HG03280 (cell line): ENCODE measurements around the gene FAM162A.

Experiments used
- ATAC-seq: cut with Tn5 transposase; IDR thresholded peaks from one replicate; pipeline ENCODE4 v1.9.1; 2021; ENCODE audit warnings: mild to moderate bottlenecking, moderate library complexity; ENCODE audit not compliant: unreplicated experiment

The FAM162A gene, protein sequence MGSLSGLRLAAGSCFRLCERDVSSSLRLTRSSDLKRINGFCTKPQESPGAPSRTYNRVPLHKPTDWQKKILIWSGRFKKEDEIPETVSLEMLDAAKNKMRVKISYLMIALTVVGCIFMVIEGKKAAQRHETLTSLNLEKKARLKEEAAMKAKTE

DNA sequence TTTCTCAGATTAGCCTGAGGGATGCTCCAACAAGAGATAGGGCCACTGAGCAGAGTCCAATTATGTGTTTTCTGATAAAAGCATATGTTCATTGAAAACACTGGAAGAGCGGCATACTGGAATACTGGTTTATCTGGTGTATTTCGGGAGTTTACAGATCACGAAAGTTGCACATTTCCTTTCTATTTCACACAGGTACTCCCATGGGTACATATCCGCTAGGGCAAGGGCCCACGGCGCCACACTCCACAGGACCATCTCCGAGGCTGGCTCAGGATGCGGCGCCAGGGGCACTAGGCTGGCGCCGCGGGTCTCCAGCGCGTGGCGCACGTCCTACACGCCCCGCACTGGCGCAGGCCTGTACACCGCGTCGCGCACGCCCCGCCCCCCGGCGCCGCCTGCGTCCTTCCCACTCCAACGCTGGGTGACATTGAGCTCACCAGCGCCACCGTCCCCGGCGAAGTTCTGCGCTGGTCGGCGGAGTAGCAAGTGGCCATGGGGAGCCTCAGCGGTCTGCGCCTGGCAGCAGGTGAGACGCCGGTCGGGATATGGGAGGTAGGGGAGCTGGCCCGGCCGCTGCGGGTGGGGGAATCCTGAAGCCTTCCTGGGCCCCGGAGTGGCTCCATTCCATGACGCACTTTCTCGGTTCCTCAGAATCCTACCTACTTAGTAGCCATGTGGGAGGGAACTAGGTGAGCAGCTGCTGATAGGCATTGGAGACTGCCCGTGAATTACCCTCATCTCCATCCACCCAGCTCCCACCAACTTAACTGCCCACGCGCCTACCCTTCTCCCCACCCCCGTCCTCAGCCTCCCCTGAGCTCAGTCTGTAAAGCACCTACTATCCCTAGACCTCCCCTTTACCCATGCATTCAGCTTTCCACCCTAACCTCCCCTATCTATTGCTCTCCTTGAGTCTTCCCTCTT is at the start of gene FAM162A:
Gene FAM162A (plus strand): TSS at position 412 of the 927 bp plus-strand sequence. CDS start 84 bp downstream, at position 496.
- peak; percentile 94 for ATAC-seq

DNA sequence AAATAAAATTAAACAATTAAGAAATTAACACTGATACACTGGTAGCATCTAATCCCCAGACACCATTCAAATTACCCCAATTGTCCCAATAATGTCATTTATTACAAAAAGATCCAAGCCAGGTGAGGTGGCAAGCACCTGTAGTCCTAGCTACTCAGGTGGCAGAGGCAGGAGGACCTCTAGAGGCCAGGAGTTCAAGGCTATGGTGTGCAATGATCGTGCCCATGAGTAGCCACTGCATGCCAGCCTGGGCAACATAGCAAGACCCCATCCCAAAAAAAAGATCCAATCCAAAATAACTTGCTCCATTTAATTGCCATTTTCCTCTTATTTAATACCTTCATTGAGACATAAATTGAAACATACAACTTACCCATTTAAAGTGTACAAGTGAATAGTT is 41.2 kb upstream of the FAM162A start:
- ATAC-seq, result no peak

DNA sequence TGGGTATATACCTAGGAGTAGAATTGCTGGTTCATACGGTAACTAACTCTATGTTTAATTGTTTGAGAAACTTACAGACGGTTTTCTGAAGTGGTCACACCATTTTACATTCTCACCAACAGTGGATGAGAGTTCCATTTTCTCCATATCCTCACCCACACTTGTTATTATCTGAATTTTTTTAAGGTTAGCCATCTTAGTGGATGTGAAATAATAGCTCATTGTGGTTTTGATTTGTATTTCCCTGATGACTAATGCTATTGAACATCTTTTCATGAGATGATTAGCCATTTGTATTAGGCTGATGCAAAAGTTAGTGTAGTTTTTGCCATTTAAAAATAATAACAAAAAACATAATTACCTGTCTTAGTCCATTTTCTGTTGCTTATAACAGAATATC is 40.3 kb upstream of the FAM162A start:
- no peak for ATAC-seq

- no peak for ATAC-seq
Measured at GRCh38 chr3:122349171-122349570, 34.8 kb upstream of the FAM162A start.

GRCh38 chr3:122350814-122351418 is 33.1 kb upstream of the FAM162A start:
- ATAC-seq, result no peak

DNA sequence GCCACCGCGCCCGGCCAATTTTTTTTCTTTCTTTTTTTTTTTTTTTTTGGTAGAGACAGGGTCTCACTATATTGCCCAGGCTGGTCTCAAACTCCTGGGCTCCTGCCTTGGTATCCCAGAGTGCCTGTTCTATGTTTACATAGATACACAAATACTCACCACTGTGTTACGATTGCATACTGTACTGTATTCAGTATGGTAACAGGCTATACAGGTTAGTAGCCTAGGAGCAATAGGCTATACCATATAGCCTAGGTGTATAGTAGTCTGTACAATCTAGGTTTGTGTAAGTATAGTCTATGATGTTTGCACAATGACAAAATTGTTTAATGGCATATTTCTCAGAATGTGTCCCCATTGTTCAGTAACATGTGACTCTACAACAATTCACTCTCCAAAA is 32.4 kb upstream of the FAM162A start:
- ATAC-seq, result no peak

DNA sequence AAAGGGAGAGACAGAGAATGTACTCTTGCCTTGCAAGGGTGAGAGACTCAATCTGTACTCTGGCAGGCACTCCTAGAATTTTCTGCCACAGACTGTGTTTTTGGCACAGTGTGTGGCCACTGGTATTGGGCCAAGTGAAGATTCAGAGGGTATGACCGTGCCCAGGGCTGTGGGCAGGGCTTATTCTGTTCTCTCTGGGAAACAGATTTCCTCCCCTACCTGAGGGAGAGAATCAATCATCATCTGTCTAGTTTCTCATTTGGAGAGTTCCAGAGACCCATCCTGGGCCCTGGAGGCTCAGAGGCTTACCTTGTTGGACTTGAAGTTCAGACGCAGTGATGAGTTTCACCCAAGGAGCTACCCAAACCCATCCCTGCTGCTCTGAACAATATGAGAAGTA is 30.8 kb upstream of the FAM162A start:
- ATAC-seq, result no peak

DNA sequence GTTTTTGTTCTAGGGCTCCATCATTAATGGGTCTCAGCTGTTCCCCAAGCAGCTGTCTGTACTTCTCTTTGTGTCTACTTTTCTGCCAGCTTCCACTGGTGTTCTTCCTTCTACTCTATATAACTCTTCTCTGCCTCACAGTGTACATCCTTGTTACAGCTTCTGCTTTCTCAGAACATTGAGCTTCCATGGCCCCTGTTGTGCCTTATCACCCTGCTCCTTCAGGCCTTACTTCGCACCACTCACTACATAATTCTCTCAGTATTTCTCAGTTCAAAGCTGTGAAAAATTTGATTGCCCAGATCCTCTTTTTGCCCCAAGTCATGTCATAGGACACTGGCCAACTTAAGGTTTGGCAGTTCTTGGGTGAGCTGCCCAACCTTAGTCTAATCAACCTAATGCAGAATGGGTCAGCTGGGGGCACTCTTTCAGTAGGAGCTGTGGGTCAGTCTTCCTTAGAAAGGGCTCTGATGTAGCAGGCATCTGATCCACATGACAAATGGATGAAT is 30.0 kb upstream of the FAM162A start:
- ATAC-seq, result no peak

- no peak for ATAC-seq
Measured at GRCh38 chr3:122355612-122356011, 28.4 kb upstream of the FAM162A start.

GRCh38 chr3:122356402-122356801 is 27.6 kb upstream of the FAM162A start:
- no peak for ATAC-seq

DNA sequence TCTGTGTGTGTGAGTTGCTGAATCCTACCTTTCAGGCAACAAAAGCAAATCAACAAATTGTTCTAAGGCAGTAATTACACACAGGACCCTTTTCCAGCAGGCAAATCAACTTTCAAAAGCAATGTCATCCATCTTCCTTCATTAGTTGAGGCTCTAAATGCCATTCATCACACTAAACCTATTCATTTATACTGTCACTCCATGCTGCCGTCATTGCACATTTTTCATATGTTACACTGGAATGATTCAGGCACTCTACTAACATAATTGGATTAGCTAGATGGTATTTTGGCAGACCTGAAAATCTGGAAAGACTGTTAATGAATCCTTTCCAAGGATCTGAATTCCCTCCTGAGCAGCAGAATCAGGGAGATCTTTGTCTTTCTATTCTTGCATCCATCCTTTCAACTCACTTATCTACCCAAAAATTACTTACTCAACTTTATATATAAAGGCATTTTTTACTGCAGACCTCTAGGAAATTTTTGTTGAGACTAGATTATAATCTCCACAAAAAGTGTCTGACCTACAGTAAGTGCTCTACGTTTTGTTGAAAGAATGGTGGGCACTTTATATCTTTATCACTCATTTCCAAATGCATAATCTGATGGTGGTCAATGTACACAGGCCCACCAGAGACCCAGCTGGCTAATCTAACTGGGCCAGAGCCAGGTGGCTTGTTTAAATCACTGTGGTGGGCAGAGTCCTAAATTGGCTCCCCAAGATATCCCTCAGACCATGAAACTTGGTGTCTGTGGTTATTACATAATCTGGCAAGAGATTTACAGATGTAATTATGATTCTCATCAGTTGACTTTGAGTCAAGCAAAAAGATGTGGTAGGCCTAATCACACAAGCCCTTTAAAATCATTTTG is 25.9 kb upstream of the FAM162A start:
- no peak for ATAC-seq

- ATAC-seq, result no peak
Measured at GRCh38 chr3:122358703-122359032, 25.3 kb upstream of the FAM162A start.

DNA sequence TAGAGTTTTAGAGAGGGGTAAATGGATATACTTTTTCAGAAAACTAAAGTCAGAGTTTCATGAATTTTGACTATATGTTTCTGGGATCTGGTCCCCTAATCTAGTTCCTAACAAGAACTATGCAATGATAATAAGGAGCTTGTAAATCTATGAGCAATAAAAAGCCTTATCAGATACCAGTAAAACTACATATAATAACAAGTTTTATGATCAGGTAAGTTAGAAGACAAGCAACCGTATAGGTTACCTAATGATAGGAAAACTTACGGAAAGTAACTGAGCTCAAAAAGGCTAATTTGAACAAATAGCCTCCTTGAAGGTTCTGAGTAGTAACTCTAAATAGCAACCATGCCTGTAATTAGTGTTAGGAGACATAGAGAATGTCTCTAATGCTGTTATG is 22.0 kb upstream of the FAM162A start:
- ATAC-seq, result no peak

- no peak for ATAC-seq
Measured at GRCh38 chr3:122364490-122364889, 19.5 kb upstream of the FAM162A start.

GRCh38 chr3:122365073-122365472 is 18.9 kb upstream of the FAM162A start:
- ATAC-seq, result peak; percentile 34

GRCh38 chr3:122365582-122366378 is 18.2 kb upstream of the FAM162A start:
- peak; percentile 73 for ATAC-seq

- ATAC-seq, result no peak
Measured at GRCh38 chr3:122366379-122366749, 17.6 kb upstream of the FAM162A start.

DNA sequence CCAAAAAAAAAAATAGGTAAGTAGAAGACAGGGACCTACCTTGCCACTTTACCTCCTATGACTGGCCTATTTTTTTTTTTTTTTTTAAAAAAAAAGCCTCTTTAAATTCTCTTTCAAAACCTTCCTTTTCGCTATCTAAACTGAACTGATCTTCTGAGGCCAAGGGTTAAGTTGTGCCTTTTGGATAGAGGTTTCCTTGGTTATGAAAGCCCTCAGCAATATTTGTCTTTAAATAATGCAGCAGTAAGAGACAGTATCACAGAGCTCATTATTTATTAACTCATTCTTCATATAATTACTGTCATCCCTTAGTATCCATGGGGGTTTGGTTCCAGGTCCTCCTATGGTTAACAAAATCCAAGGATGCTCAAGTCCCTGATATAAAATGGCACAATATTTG is 9.9 kb upstream of the FAM162A start:
- ATAC-seq, result no peak

DNA sequence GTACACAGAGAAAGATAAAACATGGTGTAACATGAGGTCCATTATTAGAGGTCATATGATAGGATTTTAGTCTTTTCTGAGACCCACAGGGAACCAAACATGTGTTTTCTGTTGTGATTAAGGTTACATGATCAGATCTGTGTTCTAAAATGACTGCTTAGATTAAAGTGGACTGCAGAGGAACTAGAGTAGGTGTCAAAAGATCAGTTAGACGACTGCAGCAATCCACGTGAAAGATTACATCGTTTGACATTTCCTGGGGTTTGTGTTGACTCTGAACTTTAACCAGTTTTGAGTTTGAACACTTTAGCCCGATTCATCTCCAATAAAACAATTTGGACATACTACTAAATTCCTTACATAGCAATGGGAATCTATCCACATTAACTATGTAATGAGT is 6.0 kb upstream of the FAM162A start:
- no peak for ATAC-seq
